IPS DF 6.9 (cell line): ENCODE results near the gene EPB42.
"Not testable (repeated sequence)": the region's sequence is repeated elsewhere in the genome, so short reads cannot be mapped to it uniquely, and the experiment has no call there.

Experiments used
- DNase-seq: peaks from one replicate; pipeline ENCODE4 v3.0.0-alpha.2; 2013; ENCODE audit warnings: low read depth, low spot score
- H3K27ac ChIP-seq: one replicate; pipeline ENCODE4 v1.5.1; 2013; ENCODE audit warnings: low read length, control low read depth
- H3K27me3 ChIP-seq: 2 replicates; pipeline ENCODE4 v1.6.1; 2013; ENCODE audit warnings: mild to moderate bottlenecking, low read length; ENCODE audit not compliant: control insufficient read depth, insufficient read depth
- H3K36me3 ChIP-seq: 2 replicates; pipeline ENCODE4 v1.6.1; 2013; ENCODE audit warnings: low read length; ENCODE audit not compliant: control insufficient read depth, insufficient read depth
- H3K4me1 ChIP-seq: 2 replicates; pipeline ENCODE4 v1.6.1; 2013; ENCODE audit warnings: low read length; ENCODE audit not compliant: control insufficient read depth, insufficient read depth
- H3K4me3 ChIP-seq: 2 replicates; pipeline ENCODE4 v1.5.1; 2013; ENCODE audit warnings: mild to moderate bottlenecking, low read length
- H3K9me3 ChIP-seq: 2 replicates; pipeline ENCODE4 v1.6.1; 2013; ENCODE audit warnings: low read length, inconsistent platforms; ENCODE audit not compliant: control insufficient read depth, insufficient read depth
- WGBS: extraction: QIAGEN DNeasy Blood & Tissue Kit; methylation state at CpG from one replicate; pipeline ENCODE4 v1.1.7; 2013; ENCODE audit warnings: mixed read lengths, missing lambda C conversion rate; ENCODE audit not compliant: insufficient read length, insufficient coverage; 5-methylcytosine and 5-hydroxymethylcytosine counted together

The EPB42 gene

DNA sequence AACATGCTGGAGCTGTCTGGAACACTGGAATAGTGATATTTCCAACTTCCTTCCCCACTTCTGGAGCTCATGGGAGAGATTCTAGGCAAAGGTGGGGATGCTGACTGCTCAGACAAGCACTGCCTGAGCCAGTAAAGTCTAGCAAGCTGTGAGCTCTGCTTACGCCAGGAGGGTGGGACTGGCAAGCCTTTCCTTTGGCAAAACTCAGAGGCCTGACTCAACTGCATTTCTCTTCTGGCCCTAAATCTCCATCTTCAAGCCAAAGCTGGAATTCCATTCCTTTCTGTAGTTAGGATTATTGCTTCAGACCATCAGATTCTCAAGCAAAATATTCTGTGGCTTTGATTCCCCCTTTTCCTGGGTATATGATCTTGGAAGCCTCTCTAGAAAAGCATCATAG is 20.3 kb upstream of the EPB42 start:
- H3K27me3 ChIP-seq: no peaks in the 10 kb centered on the region
- H3K4me1 ChIP-seq: no peaks in the 10 kb centered on the region
- no peaks in the 10 kb centered on the region for H3K36me3 ChIP-seq
- no peaks in the 10 kb centered on the region for H3K9me3 ChIP-seq
- no peak overlapping the region for H3K27ac ChIP-seq
- DNase-seq: no peak
- WGBS: no CpG with 5 or more reads among the region's 1 CpG
- no peak overlapping the region for H3K4me3 ChIP-seq

DNA sequence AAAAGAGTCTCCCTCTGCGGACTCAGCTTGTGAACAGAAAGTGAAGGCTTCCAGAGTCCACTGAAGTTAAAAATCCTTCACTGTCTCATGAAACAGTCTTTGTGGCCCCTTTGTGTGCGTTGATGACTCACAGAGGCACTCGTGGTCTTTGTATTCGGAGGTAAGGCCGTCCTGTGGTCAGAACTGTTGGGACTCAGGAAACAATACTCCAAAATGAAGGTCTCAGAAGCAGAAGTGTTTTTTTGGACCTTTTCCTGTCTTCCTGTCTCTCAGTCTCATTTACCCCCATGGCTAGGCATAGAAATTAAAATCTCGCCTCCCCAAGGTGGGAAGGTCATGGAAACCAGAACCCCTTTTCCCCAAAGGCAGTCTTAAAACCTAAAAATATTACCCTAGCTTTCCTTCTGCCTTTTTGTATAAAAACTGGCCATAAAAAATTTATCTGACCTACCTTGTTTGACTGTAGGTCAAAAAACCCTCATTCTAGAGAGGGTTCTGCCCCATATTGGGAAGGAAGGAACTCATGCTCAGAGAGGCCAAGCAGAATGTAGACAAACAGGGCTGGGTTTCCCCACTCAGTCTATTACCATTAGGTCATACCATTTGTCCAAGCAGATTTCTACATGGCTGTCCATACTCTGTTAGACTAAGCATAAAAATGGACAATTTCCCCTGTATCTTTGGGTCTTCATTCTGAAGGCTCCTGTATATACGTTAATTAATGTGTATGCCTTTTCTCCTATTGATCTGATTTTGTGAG is 19.1 kb upstream of the EPB42 start:
- H3K9me3 ChIP-seq: no peaks in the 10 kb centered on the region
- DNase-seq: no peak
- H3K36me3 ChIP-seq: no peaks in the 10 kb centered on the region
- no peaks in the 10 kb centered on the region for H3K4me1 ChIP-seq
- H3K27me3 ChIP-seq: no peaks in the 10 kb centered on the region
- no CpG with 5 or more reads among the region's 7 CpGs for WGBS
- H3K27ac ChIP-seq: no peak overlapping the region
- H3K4me3 ChIP-seq: no peak overlapping the region

DNA sequence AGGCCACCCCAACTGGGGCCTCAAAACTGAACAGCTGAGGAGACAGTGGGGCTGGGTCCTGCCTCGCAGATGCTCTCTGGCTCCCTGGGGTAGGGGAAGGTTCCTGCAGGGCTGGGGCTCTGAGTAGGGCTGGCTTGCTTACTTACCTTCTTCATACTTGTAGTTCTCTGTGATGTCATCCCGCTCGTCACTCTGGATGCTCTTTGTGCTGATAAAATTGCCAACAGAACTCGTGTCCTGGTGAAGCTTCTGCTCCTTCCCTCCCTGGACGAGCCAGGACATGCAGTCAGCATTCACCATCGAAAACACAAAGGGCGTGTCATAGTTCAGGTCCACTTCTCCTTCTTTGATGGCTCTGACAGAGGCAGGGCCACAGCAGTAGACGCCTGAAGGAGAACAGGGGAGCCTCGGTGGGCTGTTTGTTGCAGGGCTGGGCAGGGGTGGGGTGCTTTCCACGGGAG is 17.9 kb upstream of the EPB42 start:
- no peaks in the 10 kb centered on the region for H3K27me3 ChIP-seq
- no peaks in the 10 kb centered on the region for H3K4me1 ChIP-seq
- no peak for DNase-seq
- WGBS: no CpG with 5 or more reads among the region's 10 CpGs
- H3K4me3 ChIP-seq: no peak overlapping the region
- H3K36me3 ChIP-seq: no peaks in the 10 kb centered on the region
- H3K27ac ChIP-seq: no peak overlapping the region
- H3K9me3 ChIP-seq: no peaks in the 10 kb centered on the region

DNA sequence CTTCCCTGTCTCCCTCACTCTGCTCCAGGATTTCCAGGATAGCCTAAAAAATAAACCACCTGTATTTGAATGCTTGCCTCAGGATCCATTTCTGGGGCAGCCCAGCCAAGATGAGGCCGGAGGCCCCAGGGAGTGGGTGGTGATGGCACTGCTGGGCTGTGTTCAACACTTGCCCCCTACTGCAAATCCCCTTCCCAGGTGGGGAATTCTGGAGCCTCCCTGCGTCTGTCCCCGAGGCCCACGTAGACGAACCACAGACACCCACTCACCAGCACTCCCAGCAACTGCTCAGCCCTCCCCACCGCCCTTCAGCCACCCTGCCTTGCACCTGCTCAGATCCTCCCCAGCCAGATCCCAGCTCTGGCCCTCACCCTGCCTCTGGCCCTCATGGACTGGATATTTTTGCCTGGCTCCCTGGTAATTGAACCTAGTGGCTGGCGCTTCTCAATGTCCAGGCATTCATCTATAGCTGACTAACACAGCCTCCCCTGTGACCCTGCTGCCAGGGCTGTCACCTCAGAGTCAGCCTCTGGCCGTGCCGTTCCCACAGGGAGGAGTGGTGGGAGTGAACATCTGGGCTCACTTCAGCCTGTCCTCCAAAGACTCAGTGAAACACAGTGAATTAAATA is 17.1 kb upstream of the EPB42 start:
- no CpG with 5 or more reads among the region's 9 CpGs for WGBS
- DNase-seq: no peak
- H3K4me3 ChIP-seq: no peak overlapping the region
- H3K27ac ChIP-seq: no peak overlapping the region
- H3K9me3 ChIP-seq: no peaks in the 10 kb centered on the region
- no peaks in the 10 kb centered on the region for H3K4me1 ChIP-seq
- no peaks in the 10 kb centered on the region for H3K27me3 ChIP-seq
- H3K36me3 ChIP-seq: no peaks in the 10 kb centered on the region

DNA sequence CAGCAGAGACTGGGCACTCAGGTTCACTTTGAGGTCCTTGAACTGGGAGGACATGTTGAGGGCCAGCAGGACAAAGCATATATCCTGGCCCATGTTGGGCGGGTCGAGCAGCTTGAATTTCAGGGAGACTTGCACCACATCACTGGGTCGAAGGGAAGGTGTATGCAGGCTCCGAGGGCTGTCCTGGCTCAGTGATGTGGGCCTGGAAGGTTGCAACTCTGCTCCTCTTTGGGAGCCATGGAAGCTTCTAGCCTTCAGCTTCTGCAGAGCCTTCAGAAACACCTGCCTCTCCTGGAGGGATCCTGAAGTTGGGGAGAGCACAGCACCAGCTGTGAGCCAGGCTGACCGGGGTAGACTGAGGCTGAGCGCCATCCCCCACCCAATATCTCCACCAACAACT is 14.7 kb upstream of the EPB42 start:
- H3K27ac ChIP-seq: no peak overlapping the region
- H3K4me1 ChIP-seq: no peaks in the 10 kb centered on the region
- DNase-seq: no peak
- H3K4me3 ChIP-seq: no peak overlapping the region
- H3K9me3 ChIP-seq: no peaks in the 10 kb centered on the region
- WGBS: no CpG with 5 or more reads among the region's 6 CpGs
- H3K36me3 ChIP-seq: no peaks in the 10 kb centered on the region
- no peaks in the 10 kb centered on the region for H3K27me3 ChIP-seq

DNA sequence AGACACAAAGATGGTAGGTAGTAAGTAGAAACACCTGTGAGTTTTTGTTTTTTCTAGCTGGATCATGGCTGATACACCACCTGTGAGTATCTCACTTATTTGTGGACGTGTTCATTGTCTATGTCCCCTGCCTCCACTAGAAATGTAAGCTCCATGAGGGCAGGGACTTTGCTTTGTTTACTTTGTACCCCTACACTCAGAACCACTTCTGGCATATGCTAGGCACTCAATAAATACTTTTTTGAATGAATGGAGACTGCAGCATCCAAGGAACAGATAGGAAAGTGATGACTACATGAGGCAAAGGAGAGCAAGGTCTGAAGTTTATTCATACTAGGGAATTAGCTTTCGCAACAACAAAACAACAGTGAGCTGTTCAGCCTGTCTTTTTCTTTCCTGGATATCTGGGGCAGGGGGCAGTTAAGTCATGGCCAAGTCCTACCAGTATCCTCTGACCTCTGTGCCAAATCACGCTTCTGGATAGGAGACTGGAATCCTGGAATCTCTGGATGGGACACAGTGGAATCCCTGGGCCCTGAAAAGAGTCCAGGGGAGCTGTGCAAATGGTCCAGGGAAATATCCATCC is 11.6 kb upstream of the EPB42 start:
- no peaks in the 10 kb centered on the region for H3K27me3 ChIP-seq
- no peaks in the 10 kb centered on the region for H3K36me3 ChIP-seq
- WGBS: no CpG with 5 or more reads among the region's 3 CpGs
- no peaks in the 10 kb centered on the region for H3K9me3 ChIP-seq
- H3K4me1 ChIP-seq: no peaks in the 10 kb centered on the region
- no peak overlapping the region for H3K4me3 ChIP-seq
- DNase-seq: no peak
- H3K27ac ChIP-seq: no peak overlapping the region

DNA sequence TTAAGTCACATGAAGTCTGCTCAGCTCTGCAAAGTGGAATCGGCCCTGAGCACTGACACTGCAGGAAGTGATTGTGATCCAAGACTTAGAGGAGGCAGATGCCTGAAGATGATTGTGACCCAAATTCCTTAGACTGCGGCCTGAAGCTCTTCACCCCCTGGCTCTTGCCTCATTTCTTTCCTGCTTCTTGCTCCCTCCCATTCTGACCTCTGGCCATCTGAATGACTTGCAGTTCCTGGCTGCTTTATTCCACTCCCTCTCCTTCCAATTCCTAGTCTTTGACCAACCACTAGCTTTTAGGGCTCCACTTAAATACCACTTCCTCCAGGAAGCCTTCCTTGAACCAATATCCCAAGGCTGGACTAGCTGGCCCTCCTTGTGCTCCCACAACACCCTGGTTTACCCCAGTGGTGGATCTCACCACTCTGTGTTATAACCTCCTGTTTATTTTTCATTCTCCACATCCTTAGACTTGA is 9.9 kb upstream of the EPB42 start:
- DNase-seq: no peak
- H3K4me3 ChIP-seq: no peak overlapping the region
- no peaks in the 10 kb centered on the region for H3K9me3 ChIP-seq
- H3K27ac ChIP-seq: no peak overlapping the region
- H3K27me3 ChIP-seq: no peaks in the 10 kb centered on the region
- no peaks in the 10 kb centered on the region for H3K36me3 ChIP-seq
- no peaks in the 10 kb centered on the region for H3K4me1 ChIP-seq
- WGBS: no CpG with 5 or more reads among the region's 2 CpGs

DNA sequence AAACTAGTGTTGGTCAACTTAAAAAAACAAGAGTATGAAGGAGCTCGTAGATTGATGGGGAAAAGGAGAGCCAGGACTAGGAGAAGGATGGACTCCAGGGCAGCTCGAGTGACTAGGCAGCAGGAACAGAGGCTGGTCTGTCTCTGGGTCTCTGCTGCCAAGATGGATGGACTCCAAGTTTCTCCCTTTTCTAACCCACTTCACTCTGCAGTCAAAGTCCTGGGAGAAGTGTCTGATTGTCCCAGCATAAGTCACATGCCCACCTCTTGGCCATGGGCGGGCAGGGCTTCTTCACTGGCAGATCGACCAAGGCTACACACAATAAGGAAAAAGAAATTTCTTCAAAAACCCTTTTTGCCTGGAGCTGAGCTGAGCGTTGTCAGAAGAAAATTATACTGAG is 9.2 kb upstream of the EPB42 start:
- Histone ChIP-seq H3K36me3 (no peaks in the 10 kb centered on the region), H3K27ac (no peak overlapping the region), H3K9me3 (no peaks in the 10 kb centered on the region), H3K4me3 (no peak overlapping the region), H3K4me1 (no peaks in the 10 kb centered on the region), H3K27me3 (no peaks in the 10 kb centered on the region)
- WGBS: no CpG with 5 or more reads among the region's 5 CpGs
- no peak for DNase-seq

DNA sequence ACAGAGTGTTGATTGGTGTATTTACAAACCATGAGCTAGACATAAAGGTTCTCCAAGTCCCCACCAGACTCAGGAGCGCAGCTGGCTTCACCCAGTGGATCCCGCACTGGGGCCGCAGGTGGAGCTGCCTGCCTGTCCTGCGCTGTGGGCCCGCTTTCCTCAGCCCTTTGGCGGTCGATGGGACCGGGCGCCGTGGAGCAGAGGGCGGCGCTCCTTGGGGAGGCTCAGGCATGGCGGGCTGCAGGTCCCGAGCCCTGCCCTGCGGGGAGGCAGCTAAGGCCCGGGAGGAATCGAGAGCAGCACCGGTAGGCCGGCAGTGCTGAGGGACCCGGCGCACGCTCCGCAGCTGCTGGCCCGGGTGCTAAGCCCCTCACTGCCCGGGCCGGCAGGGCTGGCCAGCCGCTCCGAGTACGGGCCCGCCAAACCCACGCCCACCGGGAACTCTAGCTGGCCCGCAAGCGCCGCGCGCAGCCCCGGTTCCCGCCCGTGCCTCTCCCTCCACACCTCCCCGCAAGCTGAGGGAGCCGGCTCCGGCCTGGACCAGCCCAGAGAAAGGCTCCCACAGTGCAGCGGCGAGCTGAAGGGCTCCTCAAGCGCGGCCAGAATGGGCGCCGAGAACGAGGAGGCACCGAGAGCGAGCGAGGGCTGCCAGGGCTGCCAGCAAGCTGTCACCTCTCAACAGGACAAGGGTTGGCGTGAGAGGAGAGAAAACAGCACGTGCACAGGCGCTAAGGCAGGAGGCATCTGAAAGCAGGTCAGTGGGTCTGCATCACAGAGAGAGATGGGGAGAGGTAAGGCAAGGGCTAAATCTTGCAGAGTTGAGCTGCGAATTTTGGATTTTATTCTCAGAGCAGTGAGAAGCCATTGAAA is 5.9 kb upstream of the EPB42 start:
- Histone ChIP-seq H3K4me1 (no peaks in the 10 kb centered on the region), H3K4me3 (no peak overlapping the region), H3K27me3 (no peaks in the 10 kb centered on the region), H3K9me3 (no peaks in the 10 kb centered on the region), H3K36me3 (no peaks in the 10 kb centered on the region), H3K27ac (no peak overlapping the region)
- DNase-seq: no peak
- WGBS: no CpG with 5 or more reads among the region's 57 CpGs

DNA sequence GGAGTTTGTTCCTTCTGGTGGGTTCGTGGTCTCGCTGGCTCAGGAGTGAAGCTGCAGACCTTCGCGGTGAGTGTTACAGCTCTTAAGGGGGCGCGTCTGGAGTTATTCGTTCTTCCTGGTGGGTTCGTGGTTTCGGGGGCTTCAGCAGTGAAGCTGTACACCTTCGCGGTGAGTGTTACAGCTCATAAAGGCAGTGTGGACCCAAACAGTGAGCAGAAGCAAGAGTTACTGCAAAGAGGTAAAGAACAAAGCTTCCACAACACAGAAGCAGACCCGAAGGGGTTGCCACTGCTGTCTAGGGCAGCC is 5.1 kb upstream of the EPB42 start:
- not testable (repeated sequence) for H3K9me3 ChIP-seq, H3K27ac ChIP-seq, H3K36me3 ChIP-seq, H3K4me1 ChIP-seq, H3K27me3 ChIP-seq, DNase-seq, H3K4me3 ChIP-seq
- no CpG with 5 or more reads among the region's 12 CpGs for WGBS
